GM12878 (cell line): Measurements from ENCODE around the gene TTC1. TPM values are rescaled to one million over a fixed set of nuclear protein-coding genes. Genes with fewer than 3 reads are reported as not detected.

Experiments used
- ATAC-seq: fragments of 200-7000 bp; cut with Tn5 transposase; 3 replicates; pipeline ENCODE4 v1.9.1; 2020; ENCODE audit warnings: mild to moderate bottlenecking, moderate library complexity
- BruUV-seq: library from RNA; stranded (reverse); fragments of 400-500 nt; replicated peaks from 2 replicates; lab custom pipeline; 2021; lab: Mats Ljungman, UMichigan
- CTCF ChIA-PET: fragments of 300-600 bp; sonication (Branson Sonifier 250); formaldehyde crosslinking; extraction: SDS; loops from one replicate; lab custom pipeline; 2021; ENCODE audit warnings: inconsistent platforms; lab: Yijun Ruan, JAX
- POLR2A ChIA-PET: fragments of 350-600 bp; formaldehyde crosslinking; extraction: SDS; loops from one replicate; lab custom pipeline; 2021; ENCODE audit warnings: inconsistent platforms; lab: Charles Lee
- RAD21 ChIA-PET: fragments of 300-600 bp; sonication (Branson Sonifier 250); formaldehyde crosslinking; loops from one replicate; lab custom pipeline; 2023; ENCODE audit warnings: antibody characterized with exemption; ENCODE audit not compliant: unreplicated experiment; lab: Charles Lee
- SMC1A ChIA-PET: fragments of 300-600 bp; sonication (Branson Sonifier 250); formaldehyde crosslinking; loops from one replicate; lab custom pipeline; 2023; ENCODE audit not compliant: unreplicated experiment, uncharacterized antibody; lab: Charles Lee
- DNase-seq: peaks from one replicate; pipeline ENCODE4 v3.0.0-alpha.2; 2011; ENCODE audit warnings: low read depth, low spot score
- FAIRE-seq: peaks from 3 replicates; lab custom pipeline; 2011; peaks lifted over from hg19 to GRCh38; lab: Jason Lieb, UNC
- H2AFZ ChIP-seq: 2 replicates; pipeline ENCODE4 v1.6.0; 2011; ENCODE audit warnings: low read depth, low read length, control low read depth; ENCODE audit not compliant: control insufficient read depth
- H3K27ac ChIP-seq: 2 replicates; pipeline ENCODE4 v1.5.1; 2011; ENCODE audit warnings: control low read depth; ENCODE audit not compliant: control insufficient read depth, insufficient read depth
- H3K27me3 ChIP-seq, 2 experiments: replicated peaks in 1 of 2; 2 replicates each; pipeline versions ENCODE4 v1.6.0 to v1.6.1; 2011; ENCODE audit warnings: low read length in 1 of 2; ENCODE audit not compliant: control insufficient read depth in 2 of 2, insufficient read depth in 2 of 2
- H3K36me3 ChIP-seq, 2 experiments: 2 replicates each; pipeline ENCODE4 v1.5.1; 2011; ENCODE audit warnings: low read length in 1 of 2; ENCODE audit not compliant: control insufficient read depth in 2 of 2, insufficient read depth in 2 of 2
- H3K4me1 ChIP-seq: 2 replicates; pipeline ENCODE4 v1.6.1; 2011; ENCODE audit warnings: mild to moderate bottlenecking, low read length, moderate library complexity, mixed read lengths; ENCODE audit not compliant: control insufficient read depth, insufficient read depth
- H3K4me2 ChIP-seq: 2 replicates; pipeline ENCODE4 v1.6.0; 2011; ENCODE audit warnings: control low read depth; ENCODE audit not compliant: control insufficient read depth, insufficient read depth
- H3K4me3 ChIP-seq: fragments of 200-600 bp; sonication (generic); 2 replicates; pipeline ENCODE4 v1.5.1; 2016
- H3K79me2 ChIP-seq: 2 replicates; pipeline ENCODE4 v1.6.0; 2011; ENCODE audit warnings: low read length; ENCODE audit not compliant: control insufficient read depth, insufficient read depth
- H3K9ac ChIP-seq: 2 replicates; pipeline ENCODE4 v1.8.0; 2011; ENCODE audit warnings: low read length, control low read depth, mixed read lengths; ENCODE audit not compliant: control insufficient read depth, insufficient read depth
- H3K9me3 ChIP-seq: replicated peaks from 3 replicates; pipeline ENCODE4 v1.5.1; 2011; ENCODE audit warnings: mild to moderate bottlenecking, low read length; ENCODE audit not compliant: control insufficient read depth, insufficient read depth
- H4K20me1 ChIP-seq: 2 replicates; pipeline ENCODE4 v1.6.0; 2011; ENCODE audit not compliant: control insufficient read depth, insufficient read depth
- BMI1 ChIP-seq: fragments of 450-650 bp; IDR thresholded peaks from 2 replicates; pipeline ENCODE4 v1.6.1; 2016; ENCODE audit warnings: mild to moderate bottlenecking, moderate library complexity, borderline replicate concordance
- CREB1 ChIP-seq: IDR thresholded peaks from 2 replicates; pipeline ENCODE4 v1.6.1; 2012; ENCODE audit warnings: low read depth, mild to moderate bottlenecking, inconsistent platforms
- EED ChIP-seq: sonication (generic); IDR thresholded peaks from 2 replicates; pipeline ENCODE4 v1.6.1; 2016; ENCODE audit warnings: antibody characterized with exemption, low read depth
- ESRRA ChIP-seq: IDR thresholded peaks from 2 replicates; pipeline ENCODE4 v1.6.1; 2012; ENCODE audit warnings: mild to moderate bottlenecking, low read length, improper control_type of control experiment
- FOXM1 ChIP-seq: IDR thresholded peaks from 2 replicates; pipeline ENCODE4 v1.6.1; 2012; ENCODE audit warnings: low read depth, mild to moderate bottlenecking, inconsistent platforms, low read length, moderate library complexity
- IKZF2 ChIP-seq, 2 experiments: fragments of 450-650 bp; IDR thresholded peaks; 2 replicates each; pipeline ENCODE4 v1.6.1; 2017; ENCODE audit warnings: mild to moderate bottlenecking in 2 of 2, moderate library complexity in 2 of 2
- KDM1A ChIP-seq: fragments of 200-600 bp; sonication (generic); IDR thresholded peaks from 2 replicates; pipeline ENCODE4 v1.6.1; 2016; ENCODE audit warnings: borderline replicate concordance
- MEF2B ChIP-seq: fragments of 450-650 bp; IDR thresholded peaks from 2 replicates; pipeline ENCODE4 v1.6.1; 2018; ENCODE audit warnings: mild to moderate bottlenecking, moderate library complexity; ENCODE audit not compliant: partially characterized antibody, poor library complexity, severe bottlenecking
- MLLT1 ChIP-seq: fragments of 450-650 bp; IDR thresholded peaks from 2 replicates; pipeline ENCODE4 v1.6.1; 2016; ENCODE audit warnings: mild to moderate bottlenecking
- MYC ChIP-seq: IDR thresholded peaks from 2 replicates; pipeline ENCODE4 v1.6.1; 2011; ENCODE audit warnings: mild to moderate bottlenecking, low read length, moderate library complexity, inconsistent platforms; ENCODE audit not compliant: insufficient read depth, insufficient replicate concordance, insufficient read length, severe bottlenecking
- RBBP5 ChIP-seq: fragments of 200-600 bp; sonication (generic); conservative IDR thresholded peaks from 2 replicates; pipeline ENCODE4 v1.6.1; 2016
- SMAD1 ChIP-seq: fragments of 450-650 bp; IDR thresholded peaks from 2 replicates; pipeline ENCODE4 v1.6.1; 2018; ENCODE audit warnings: mild to moderate bottlenecking, low read depth; ENCODE audit not compliant: partially characterized antibody
- STAT1 ChIP-seq: fragments of 450-650 bp; conservative IDR thresholded peaks from 2 replicates; pipeline ENCODE4 v1.6.1; 2014; ENCODE audit warnings: antibody characterized with exemption, mild to moderate bottlenecking
- SUZ12 ChIP-seq: fragments of 200-600 bp; sonication (generic); IDR thresholded peaks from one replicate; pipeline ENCODE4 v1.6.1; 2018; ENCODE audit warnings: antibody characterized with exemption, mild to moderate bottlenecking; ENCODE audit not compliant: unreplicated experiment
- WRNIP1 ChIP-seq: IDR thresholded peaks from 2 replicates; pipeline ENCODE4 v1.6.1; 2011; ENCODE audit warnings: low read depth, low read length, improper control_type of control experiment, borderline replicate concordance
- ZNF24 ChIP-seq: fragments of 450-650 bp; IDR thresholded peaks from 2 replicates; pipeline ENCODE4 v1.6.1; 2017; ENCODE audit warnings: antibody characterized with exemption, mild to moderate bottlenecking
- ZNF592 ChIP-seq: fragments of 450-650 bp; IDR thresholded peaks from 2 replicates; pipeline ENCODE4 v1.6.1; 2017; ENCODE audit warnings: mild to moderate bottlenecking, moderate library complexity
- ZSCAN29 ChIP-seq: fragments of 450-650 bp; IDR thresholded peaks from 2 replicates; pipeline ENCODE4 v1.6.1; 2017; ENCODE audit warnings: mild to moderate bottlenecking, moderate library complexity
- WGBS: methylation state at CpG from one replicate; pipeline ENCODE4 v1.1.6; 2016; ENCODE audit warnings: low lambda C conversion rate; ENCODE audit not compliant: insufficient replicate concordance, insufficient coverage; ENCODE audit errors: missing lambda C conversion rate; 5-methylcytosine and 5-hydroxymethylcytosine counted together
- in situ Hi-C: fragments of 300-500 bp; cut with MboI; formaldehyde crosslinking; loops from 9 replicates; pipeline ENCODE4 v1.14.3; 2018; ENCODE audit warnings: mixed read lengths
- intact Hi-C: fragments of 100-400 bp; cut with micrococcal nuclease; formaldehyde crosslinking; loops from one replicate; pipeline ENCODE4 v1.14.2; 2022; ENCODE audit not compliant: unreplicated experiment
- polyA plus RNA-seq, 11 experiments: library from polyadenylated mRNA; depleted of rRNA in 4 of 11; unstranded in 6 of 11; stranded (reverse) in 5 of 11; fragments of >200 nt; fragmentation: Nextera tagmentation in 4 of 11; fragmentation: Illumina TruSeq in 1 of 11; extraction: Ambion mirVana in 4 of 11; extraction: Trizol in 1 of 11; gene quantifications; 1 replicate in 1 of 11; 2 replicates in 10 of 11; pipeline versions ENCODE4 v1.2.1 to v1.2.3, GENCODE V29; 2011 to 2016; ENCODE audit warnings: inconsistent platforms in 2 of 11, missing spikeins in 2 of 11, low read depth in 1 of 11
- total RNA-seq, 4 experiments: library from RNA; depleted of rRNA in 3 of 4; stranded (reverse); fragments of >200 nt in 3 of 4; fragmentation: Illumina TruSeq in 1 of 4; extraction: Trizol in 1 of 4; gene quantifications; 2 replicates each; pipeline versions ENCODE4 v1.2.1 to v1.2.3, GENCODE V29; 2013 to 2021

The TTC1 gene
- total and polyA plus RNA-seq, 10 of the 15 experiments (the other 5 are each of a cell fraction or from before 2014, with no cell fraction given) = 46.6 to 160 (median 92.3) TPM

- no peak for TF ChIP-seq ZNF592
- no peak for TF ChIP-seq EED
Observed at GRCh38 chr5:160064417-160064810, 55.5 kb downstream of the TTC1 start (continued).

- Histone ChIP-seq H3K36me3 (peaks cover 4 to 11% of the 10 kb centered on the region in 2 experiments), H4K20me1 (no peaks in the 10 kb centered on the region), H3K79me2 (no peaks in the 10 kb centered on the region), H2AFZ (no peak overlapping the region), H3K4me3 (no peak overlapping the region), H3K27ac (no peak overlapping the region), H3K27me3 (no peaks in the 10 kb centered on the region), H3K4me2 (no peak overlapping the region), H3K9me3 (no peaks in the 10 kb centered on the region), H3K4me1 (no peaks in the 10 kb centered on the region), H3K9ac (no peak overlapping the region)
- DNase-seq = no peak
- SMC1A ChIA-PET = interaction anchor here (0.9 to 1.2 kb wide), 4 partner anchors 10 to 280 kb away, joined by 3 to 4 read pairs (median 4); no protein-coding TSS in a partner anchor
- ATAC-seq = no peak
- intact Hi-C loops (no loop called here), in situ Hi-C loops (no loop called here)
- POLR2A ChIA-PET = no interaction called here
- no peak for FAIRE-seq
- TF ChIP-seq CREB1 = no peak
- no peak for TF ChIP-seq RBBP5
- TF ChIP-seq MLLT1 = no peak
- TF ChIP-seq MYC = no peak
- no peak for TF ChIP-seq SUZ12
- TF ChIP-seq WRNIP1 = no peak
- TF ChIP-seq BMI1 = no peak
- TF ChIP-seq ZSCAN29 = no peak
- no peak for TF ChIP-seq KDM1A
- TF ChIP-seq MEF2B = no peak
- TF ChIP-seq ZNF24 = no peak
- TF ChIP-seq FOXM1 = no peak
- TF ChIP-seq ESRRA = no peak
- TF ChIP-seq SMAD1 = no peak
- no peak for TF ChIP-seq IKZF2 (IDR thresholded peaks at IDR 0.05)
- no peak for TF ChIP-seq STAT1
- RAD21 ChIA-PET = no interaction called here
- 98% methylated on average over 9 of the region's 9 CpGs for WGBS
- CTCF ChIA-PET = interaction anchor here (0.9 to 1.1 kb wide), 2 partner anchors 43 to 328 kb away, joined by 3 read pairs; no protein-coding TSS in a partner anchor
- TSS peak; percentile 79 for BruUV-seq
Observed at GRCh38 chr5:160064995-160065614, 56.2 kb downstream of the TTC1 start.
